SK-N-MC (cell line): ENCODE results near the gene PKMYT1.
A peak's percentile ranks its signal among the peaks of the same experiment; 100 is the strongest.

ENCODE experiments used
- DNase-seq: peaks from one replicate; pipeline ENCODE4 v3.0.0-alpha.2; 2011; ENCODE audit warnings: low read depth, low spot score
- H3K27ac ChIP-seq: fragments of 200-600 bp; sonication (generic); 2 replicates; pipeline ENCODE4 v1.5.1; 2016; ENCODE audit warnings: mixed run types
- H3K36me3 ChIP-seq: fragments of 200-600 bp; sonication (generic); 2 replicates; pipeline ENCODE4 v1.6.1; 2017; ENCODE audit warnings: antibody characterized with exemption, low read length, mixed read lengths; ENCODE audit not compliant: insufficient read depth
- H3K4me3 ChIP-seq: fragments of 200-600 bp; sonication (generic); 2 replicates; pipeline ENCODE4 v1.5.1; 2016
- H3K9ac ChIP-seq: fragments of 200-600 bp; sonication (generic); 2 replicates; pipeline ENCODE4 v1.8.0; 2017; ENCODE audit warnings: mixed run types, mixed read lengths; ENCODE audit not compliant: insufficient read length
- H3K9me3 ChIP-seq: fragments of 200-600 bp; sonication (generic); 2 replicates; pipeline ENCODE4 v1.6.1; 2017; ENCODE audit warnings: low read depth, mild to moderate bottlenecking, antibody characterized with exemption, low read length, moderate library complexity, mixed read lengths
- EZH2 ChIP-seq: fragments of 200-600 bp; sonication (generic); IDR thresholded peaks from one replicate; pipeline ENCODE4 v1.6.1; 2017; ENCODE audit warnings: antibody characterized with exemption
- FOXP2 ChIP-seq: optimal IDR thresholded peaks from 2 replicates; pipeline ENCODE3; 2011; ENCODE audit warnings: mild to moderate bottlenecking, moderate library complexity; ENCODE audit not compliant: insufficient read depth; ENCODE audit errors: extremely low read length, control extremely low read depth
- POLR2AphosphoS5 ChIP-seq: IDR thresholded peaks from 2 replicates; pipeline ENCODE4 v1.6.1; 2012; ENCODE audit warnings: mild to moderate bottlenecking, low read depth, low read length, borderline replicate concordance

PKMYT1 gene

DNA sequence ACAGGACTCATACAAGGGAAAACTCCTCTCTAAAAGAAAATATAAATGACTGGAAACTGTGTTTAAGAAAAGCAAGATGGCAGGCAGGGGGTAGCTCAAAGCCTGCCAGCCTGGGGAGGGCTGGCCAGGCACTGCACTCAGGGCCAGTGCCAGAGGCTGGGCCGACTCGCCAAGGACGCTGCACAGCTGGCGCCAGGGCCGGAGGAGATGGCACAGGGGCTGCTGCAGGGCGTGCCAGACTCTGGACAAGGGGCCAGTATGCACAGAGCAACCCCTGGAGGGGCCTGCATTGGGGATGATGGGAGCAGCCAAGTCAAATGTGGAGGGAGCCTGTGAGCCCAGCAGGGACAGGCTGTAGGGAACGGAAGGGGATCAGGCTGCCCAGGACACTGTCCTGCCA lies 4.0 kb downstream of the PKMYT1 start:
- TF ChIP-seq FOXP2 = no peak
- TF ChIP-seq POLR2AphosphoS5 = no peak
- no peak for TF ChIP-seq EZH2
- Histone ChIP-seq H3K9me3 (no peaks in the 10 kb centered on the region), H3K4me3 (no peak overlapping the region), H3K36me3 (peaks cover 20% of the 10 kb centered on the region; the same call in 1 of the 2 replicates), H3K27ac (no peak overlapping the region), H3K9ac (no peak overlapping the region)
- no peak for DNase-seq

DNA sequence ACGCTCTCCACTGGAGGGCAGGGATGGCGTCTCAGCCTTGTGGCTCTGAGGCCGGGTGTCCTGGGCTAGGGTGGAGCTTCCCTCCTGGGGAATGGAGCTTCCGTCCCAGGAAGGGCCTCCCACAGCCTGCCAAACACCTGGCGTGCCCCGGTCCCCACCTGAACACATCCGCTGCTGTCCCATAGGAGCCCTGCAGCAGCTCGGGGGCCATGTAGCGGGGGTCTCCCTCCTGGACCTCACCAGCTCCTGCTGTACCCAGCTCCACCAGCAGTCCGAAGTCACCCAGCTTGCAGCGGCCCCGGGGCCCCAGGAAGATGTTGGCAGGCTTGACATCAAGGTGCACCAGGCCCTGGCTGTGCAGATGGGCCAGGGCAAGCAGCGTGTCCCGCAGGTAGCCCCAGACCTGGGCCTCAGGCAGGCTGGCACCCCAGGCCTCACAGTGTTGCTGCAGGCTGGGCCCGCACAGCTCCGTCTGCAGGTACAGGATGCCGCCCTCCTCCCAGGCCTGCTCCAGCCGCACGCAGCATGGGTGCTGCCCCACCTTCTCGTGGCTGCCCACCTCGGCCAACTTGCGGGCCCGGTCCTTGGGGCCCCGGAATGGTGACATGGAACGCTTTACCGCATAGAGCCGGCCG lies 5.0 kb downstream of the PKMYT1 start:
- TF ChIP-seq FOXP2 = no peak
- no peaks in the 10 kb centered on the region for H3K9me3 ChIP-seq
- no peak overlapping the region for H3K9ac ChIP-seq
- peaks cover 20% of the 10 kb centered on the region; the same call in 1 of the 2 replicates for H3K36me3 ChIP-seq
- no peak overlapping the region for H3K27ac ChIP-seq
- DNase-seq = no peak
- H3K4me3 ChIP-seq = no peak overlapping the region

DNA sequence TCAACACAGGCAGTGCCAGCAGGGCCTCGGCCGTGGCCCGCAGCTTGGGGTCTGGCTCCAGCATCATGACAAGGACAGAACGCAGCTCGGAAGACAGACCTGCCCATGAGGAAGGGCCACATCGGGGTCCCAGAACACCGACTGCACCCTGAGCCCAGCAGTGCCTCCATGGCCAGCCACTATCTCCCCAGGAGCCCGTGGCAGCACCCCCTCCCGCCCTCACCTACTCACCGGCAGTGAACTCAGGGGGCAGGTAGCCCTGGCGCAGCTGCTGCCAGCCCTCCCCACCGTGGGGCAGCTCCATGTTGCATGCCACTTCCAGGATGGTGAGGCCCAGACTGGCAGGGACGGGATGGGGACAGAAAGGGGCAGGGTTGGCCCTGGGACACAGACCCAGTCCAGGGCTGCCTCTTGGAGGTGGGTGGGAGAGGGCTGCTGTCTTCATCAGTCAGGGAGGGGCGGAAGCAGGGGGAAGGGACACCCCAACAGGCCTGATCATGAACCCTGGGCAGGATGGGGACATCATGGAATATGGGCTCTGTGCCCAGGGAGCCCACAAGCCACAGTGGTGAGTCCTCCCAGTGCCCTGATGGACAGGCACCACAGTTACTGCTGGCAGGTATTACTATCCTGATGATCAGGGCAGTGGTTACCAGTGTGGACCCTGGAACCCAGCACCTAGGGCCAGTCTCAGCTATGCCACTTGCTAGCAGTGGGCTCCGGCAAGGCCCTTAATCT lies 5.8 kb downstream of the PKMYT1 start:
- H3K27ac ChIP-seq = no peak overlapping the region
- H3K4me3 ChIP-seq = no peak overlapping the region
- TF ChIP-seq EZH2 (no peak), FOXP2 (no peak), POLR2AphosphoS5 (no peak)
- no peaks in the 10 kb centered on the region for H3K9me3 ChIP-seq
- peaks cover 20% of the 10 kb centered on the region; the same call in 1 of the 2 replicates for H3K36me3 ChIP-seq
- no peak for DNase-seq
- H3K9ac ChIP-seq = no peak overlapping the region

DNA sequence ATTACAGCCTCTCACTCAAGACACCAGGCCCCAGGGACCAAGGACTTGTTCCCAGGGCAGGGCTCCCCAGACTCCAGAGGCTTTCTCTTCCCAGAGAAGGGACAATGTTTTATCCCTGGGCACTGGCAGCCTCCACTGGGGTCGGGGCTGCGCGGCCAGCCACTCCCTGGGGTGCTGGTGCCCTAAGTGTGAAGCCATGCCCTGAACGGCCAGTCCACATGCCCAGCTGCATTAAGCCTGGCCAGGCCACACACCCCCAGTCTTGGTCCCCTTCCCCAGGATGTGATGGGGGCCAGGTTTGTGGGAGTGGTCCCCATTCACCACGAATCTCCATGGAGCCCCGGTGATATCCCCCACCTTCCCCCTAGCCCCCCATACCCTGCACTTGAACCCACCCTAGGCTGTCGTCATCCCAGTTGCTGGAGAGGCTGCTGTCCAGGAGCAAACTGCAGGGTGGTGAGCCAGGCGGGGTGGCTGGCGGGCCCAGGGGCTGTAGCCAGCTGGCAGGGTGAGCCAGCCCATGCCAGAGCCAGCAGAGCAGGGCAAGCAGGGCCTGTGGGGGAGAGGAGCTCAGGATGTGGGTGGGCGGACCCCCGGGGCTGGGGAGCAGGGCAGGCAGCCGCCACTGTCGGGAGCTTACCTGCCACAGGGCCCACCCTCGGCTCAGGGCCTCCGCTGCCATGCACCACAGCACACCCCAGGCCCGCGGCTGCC lies 6.5 kb downstream of the PKMYT1 start:
- Histone ChIP-seq H3K4me3 (no peak overlapping the region), H3K27ac (peak overlapping the region; percentile 51; the same call in 1 of the 2 replicates), H3K9ac (no peak overlapping the region), H3K9me3 (no peaks in the 10 kb centered on the region), H3K36me3 (peaks cover 20% of the 10 kb centered on the region; the same call in 1 of the 2 replicates)
- DNase-seq = no peak
- TF ChIP-seq EZH2 (no peak), POLR2AphosphoS5 (peak; percentile 1; the same call in 1 of the 2 replicates)

DNA sequence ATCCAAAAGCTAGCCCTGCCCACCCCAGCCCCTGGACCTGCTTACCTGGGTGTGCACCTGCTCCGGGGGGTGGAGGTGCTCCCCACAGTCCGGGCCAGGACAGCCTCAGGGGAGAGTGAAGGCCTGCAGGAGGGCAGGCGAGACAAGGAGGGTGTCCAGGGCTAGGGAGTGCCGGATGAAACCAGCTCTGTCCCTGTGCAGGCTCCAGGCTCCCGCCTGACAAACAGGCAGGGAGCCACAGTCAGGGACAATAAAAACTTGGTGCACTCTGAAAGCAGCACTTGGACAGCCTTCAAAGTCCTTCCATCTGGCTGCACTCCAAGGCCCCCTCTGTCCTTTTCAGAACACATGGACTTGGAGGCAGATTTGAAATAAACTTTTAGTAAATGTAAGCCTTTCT lies 7.2 kb downstream of the PKMYT1 start:
- H3K9ac ChIP-seq = no peak overlapping the region
- H3K36me3 ChIP-seq = peaks cover 20% of the 10 kb centered on the region; the same call in 1 of the 2 replicates
- H3K4me3 ChIP-seq = no peak overlapping the region
- DNase-seq = no peak
- H3K9me3 ChIP-seq = no peaks in the 10 kb centered on the region
- TF ChIP-seq POLR2AphosphoS5 = peak; percentile 43
- TF ChIP-seq FOXP2 = no peak
- TF ChIP-seq EZH2 = no peak
- peak overlapping the region; percentile 51; the same call in 1 of the 2 replicates for H3K27ac ChIP-seq

DNA sequence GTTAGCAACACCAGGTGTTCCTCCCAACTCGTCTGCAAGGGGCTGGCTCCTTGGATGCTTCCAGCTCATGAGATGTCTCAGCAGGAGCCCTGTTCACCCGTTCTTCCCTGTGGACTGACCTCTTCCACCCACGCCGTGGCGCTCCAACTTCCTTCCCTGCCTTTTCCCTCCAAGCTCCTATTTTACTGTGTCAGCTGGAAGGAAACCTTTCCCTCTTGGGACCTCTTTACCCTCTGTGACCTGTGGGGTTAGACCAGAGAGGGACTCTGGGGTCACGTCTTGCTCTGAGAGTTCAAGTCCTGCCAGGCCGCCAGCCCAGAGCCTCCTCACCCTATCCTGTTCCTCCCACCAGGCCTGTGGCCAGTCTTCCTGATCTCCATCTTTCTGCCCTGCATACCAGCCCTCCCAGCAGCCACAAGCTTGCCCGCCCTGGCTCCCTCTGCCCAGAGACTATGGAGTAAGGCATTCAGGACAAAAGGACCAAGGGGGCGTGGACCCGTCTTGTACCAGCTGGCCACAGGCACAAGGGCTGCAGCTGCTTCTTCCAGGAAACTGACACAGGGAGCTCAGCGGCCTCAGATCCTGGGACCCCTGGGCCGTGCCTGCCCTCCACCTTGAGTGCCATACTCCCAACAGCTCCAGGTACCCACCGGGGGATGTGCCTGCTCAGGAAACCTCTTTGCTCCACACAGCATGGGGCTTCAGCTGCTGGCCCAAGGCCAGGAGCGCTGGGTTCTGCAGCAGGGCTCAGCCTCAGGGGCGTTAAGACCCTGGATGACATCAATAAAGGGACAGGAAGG lies 8.1 kb downstream of the PKMYT1 start:
- DNase-seq = no peak
- Histone ChIP-seq H3K9ac (no peak overlapping the region), H3K36me3 (peaks cover 20% of the 10 kb centered on the region; the same call in 1 of the 2 replicates), H3K9me3 (no peaks in the 10 kb centered on the region), H3K4me3 (no peak overlapping the region), H3K27ac (no peak overlapping the region)
- TF ChIP-seq EZH2 = no peak

DNA sequence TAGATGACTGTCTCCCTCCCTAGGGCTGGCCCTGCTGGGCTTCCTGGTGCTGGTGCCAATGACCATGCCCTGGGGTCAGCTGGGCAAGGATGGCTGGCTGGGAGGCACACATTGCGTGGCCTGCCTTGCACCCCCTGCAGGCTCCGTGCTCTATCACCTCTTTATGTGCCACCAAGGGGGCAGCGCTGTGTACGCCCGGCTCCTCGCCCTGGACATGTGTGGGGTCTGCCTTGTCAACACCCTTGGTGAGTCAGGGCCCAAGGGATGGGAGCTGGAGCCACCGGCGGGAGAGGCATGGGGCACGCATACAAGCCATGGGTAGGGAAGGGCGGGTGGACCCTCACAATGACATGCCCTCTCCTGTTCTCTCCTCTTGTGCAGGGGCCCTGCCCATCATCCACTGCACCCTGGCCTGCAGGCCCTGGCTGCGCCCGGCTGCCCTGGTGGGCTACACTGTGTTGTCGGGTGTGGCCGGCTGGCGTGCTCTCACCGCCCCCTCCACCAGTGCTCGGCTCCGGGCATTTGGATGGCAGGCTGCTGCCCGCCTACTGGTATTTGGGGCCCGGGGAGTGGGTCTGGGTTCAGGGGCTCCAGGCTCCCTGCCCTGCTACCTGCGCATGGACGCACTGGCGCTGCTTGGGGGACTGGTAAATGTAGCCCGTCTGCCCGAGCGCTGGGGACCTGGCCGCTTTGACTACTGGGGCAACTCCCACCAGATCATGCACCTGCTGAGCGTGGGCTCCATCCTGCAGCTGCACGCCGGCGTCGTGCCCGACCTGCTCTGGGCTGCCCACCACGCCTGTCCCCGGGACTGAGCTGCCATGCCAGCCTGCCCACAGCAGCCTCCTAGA lies 8.9 kb downstream of the PKMYT1 start:
- Histone ChIP-seq H3K36me3 (peaks cover 20% of the 10 kb centered on the region; the same call in 1 of the 2 replicates), H3K9me3 (no peaks in the 10 kb centered on the region), H3K9ac (no peak overlapping the region), H3K4me3 (peak overlapping the region; percentile 88), H3K27ac (no peak overlapping the region)
- DNase-seq = no peak
- TF ChIP-seq POLR2AphosphoS5 (peak; percentile 33; the same call in 1 of the 2 replicates), EZH2 (no peak)

DNA sequence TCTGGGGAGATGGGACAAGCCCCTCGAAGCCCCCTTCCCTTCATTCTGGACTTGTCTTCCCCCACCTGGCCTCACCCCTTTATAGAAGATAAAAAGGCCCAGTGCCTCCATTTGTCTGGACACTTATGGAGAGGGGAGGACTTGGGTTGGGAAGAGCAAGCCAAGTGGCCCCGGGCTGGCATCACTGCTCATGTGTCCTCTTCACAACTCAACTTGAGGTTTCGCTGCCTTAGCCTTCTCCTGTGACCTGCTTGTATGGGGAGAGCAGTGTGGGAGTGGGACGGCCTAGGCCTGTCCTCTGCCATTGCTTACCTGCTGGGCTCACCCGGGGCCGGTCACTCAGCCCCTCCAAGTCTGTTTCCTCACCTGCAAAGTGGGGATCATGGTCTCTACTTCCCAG lies 9.7 kb downstream of the PKMYT1 start:
- no peak for TF ChIP-seq POLR2AphosphoS5
- no peak for TF ChIP-seq FOXP2
- Histone ChIP-seq H3K4me3 (peak overlapping the region; percentile 88), H3K27ac (peak overlapping the region; percentile 5; the same call in 1 of the 2 replicates), H3K9me3 (no peaks in the 10 kb centered on the region), H3K9ac (peak overlapping the region; percentile 81), H3K36me3 (peaks cover 15% of the 10 kb centered on the region; the same call in 1 of the 2 replicates)
- no peak for DNase-seq
